Lower lobe of right lung (tissue), 2 donors: ENCODE data around the gene XYLT2. TPM values are rescaled to one million over a fixed set of nuclear protein-coding genes. Genes with fewer than 3 reads are reported as not detected.
"Not testable (repeated sequence)": the region's sequence is repeated elsewhere in the genome, so short reads cannot be mapped to it uniquely, and the experiment has no call there.

Source experiments
- ATAC-seq, 2 donors: fragments of 200-7000 bp; cut with Tn5 transposase; one replicate each; pipeline ENCODE4 v1.9.1; 2020 to 2022; ENCODE audit warnings: mild to moderate bottlenecking in 2 of 2, moderate library complexity in 2 of 2
- DNase-seq: peaks from one replicate; pipeline ENCODE4 v3.0.0-alpha.2; 2020
- H3K27ac ChIP-seq: fragments of 200-600 bp; one replicate; pipeline ENCODE4 v1.8.0; 2022
- H3K27me3 ChIP-seq: fragments of 200-600 bp; one replicate; pipeline ENCODE4 v1.8.0; 2022; ENCODE audit warnings: low read depth
- H3K36me3 ChIP-seq: fragments of 200-600 bp; one replicate; pipeline ENCODE4 v1.8.0; 2022; ENCODE audit warnings: mild to moderate bottlenecking
- H3K4me1 ChIP-seq: fragments of 200-600 bp; one replicate; pipeline ENCODE4 v1.8.0; 2022
- H3K4me3 ChIP-seq: fragments of 200-600 bp; one replicate; pipeline ENCODE4 v1.8.0; 2022; ENCODE audit warnings: mild to moderate bottlenecking
- H3K9me3 ChIP-seq: fragments of 200-600 bp; one replicate; pipeline ENCODE4 v1.8.0; 2022
- CTCF ChIP-seq: fragments of 200-600 bp; IDR thresholded peaks from one replicate; pipeline ENCODE4 v1.8.0; 2022; ENCODE audit warnings: antibody characterized with exemption, mild to moderate bottlenecking
- intact Hi-C: fragments of 100-400 bp; cut with DNase I; formaldehyde crosslinking; loops from one replicate; pipeline ENCODE4 v1.11.0; 2022
- total RNA-seq: library from RNA; stranded (reverse); fragmentation: NEBNext Ultra II Directional; extraction: Animal tissue kit (Norgen Biotek cat#: 25700); gene quantifications from one replicate; pipeline ENCODE4 v1.2.1, GENCODE V29; 2021
- donor health status: DM: no; HTN: yes; CAD: no; lungs with severe emphysema.

The XYLT2 gene
- total RNA-seq, 1 donor from 2014 or later, result 19.3 TPM

GRCh38 chr17:50328363-50329325 lies 17.3 kb upstream of the XYLT2 start:
- no peaks in the 10 kb centered on the region for H3K4me1 ChIP-seq
- H3K36me3 ChIP-seq, result no peaks in the 10 kb centered on the region
- H3K27ac ChIP-seq, result no peak overlapping the region
- intact Hi-C loops, result no loop called here
- H3K27me3 ChIP-seq, result no peaks in the 10 kb centered on the region
- H3K4me3 ChIP-seq, result no peak overlapping the region
- no peak for DNase-seq
- TF ChIP-seq CTCF, result no peak
- ATAC-seq, result peak in 1 of 2 donors; percentile 11
- no peaks in the 10 kb centered on the region for H3K9me3 ChIP-seq

- H3K4me3 ChIP-seq, result no peak overlapping the region
- no peak overlapping the region for H3K27ac ChIP-seq
- H3K9me3 ChIP-seq, result no peaks in the 10 kb centered on the region
- intact Hi-C loops, result no loop called here
- no peak for ATAC-seq
- no peak for DNase-seq
- H3K27me3 ChIP-seq, result no peaks in the 10 kb centered on the region
- TF ChIP-seq CTCF, result no peak
- no peaks in the 10 kb centered on the region for H3K36me3 ChIP-seq
- H3K4me1 ChIP-seq, result no peaks in the 10 kb centered on the region
These were observed 16.2 kb upstream of the XYLT2 start for GRCh38 chr17:50329716-50330115.

GRCh38 chr17:50330151-50330775 lies 15.7 kb upstream of the XYLT2 start:
- H3K27me3 ChIP-seq, result peaks cover 5% of the 10 kb centered on the region
- DNase-seq (no peak), ATAC-seq (no peak)
- TF ChIP-seq CTCF, result no peak
- no peaks in the 10 kb centered on the region for H3K4me1 ChIP-seq
- no peak overlapping the region for H3K27ac ChIP-seq
- H3K9me3 ChIP-seq, result no peaks in the 10 kb centered on the region
- no peaks in the 10 kb centered on the region for H3K36me3 ChIP-seq
- intact Hi-C loops, result no loop called here
- no peak overlapping the region for H3K4me3 ChIP-seq

- Histone ChIP-seq H3K4me1 (no peaks in the 10 kb centered on the region), H3K9me3 (no peaks in the 10 kb centered on the region), H3K27ac (no peak overlapping the region), H3K27me3 (peaks cover 5% of the 10 kb centered on the region), H3K4me3 (no peak overlapping the region), H3K36me3 (no peaks in the 10 kb centered on the region)
- no peak for ATAC-seq
- no peak for TF ChIP-seq CTCF
- no peak for DNase-seq
- intact Hi-C loops, result no loop called here
These were observed 14.7 kb upstream of the XYLT2 start for GRCh38 chr17:50331085-50331791.

GRCh38 chr17:50332196-50332595 lies 13.7 kb upstream of the XYLT2 start:
- DNase-seq (no peak), ATAC-seq (no peak)
- H3K36me3 ChIP-seq, result no peaks in the 10 kb centered on the region
- no peak for TF ChIP-seq CTCF
- intact Hi-C loops, result no loop called here
- no peaks in the 10 kb centered on the region for H3K9me3 ChIP-seq
- H3K4me1 ChIP-seq, result no peaks in the 10 kb centered on the region
- H3K27ac ChIP-seq, result no peak overlapping the region
- H3K4me3 ChIP-seq, result no peak overlapping the region
- peaks cover 5% of the 10 kb centered on the region for H3K27me3 ChIP-seq

GRCh38 chr17:50333291-50334057 lies 12.5 kb upstream of the XYLT2 start:
- H3K36me3 ChIP-seq, H3K4me1 ChIP-seq, intact Hi-C loops, DNase-seq, H3K9me3 ChIP-seq, H3K4me3 ChIP-seq, ATAC-seq, H3K27me3 ChIP-seq, H3K27ac ChIP-seq: not testable (repeated sequence)
